GM19395 (cell line): ENCODE measurements around the gene UBQLN4.
A peak's percentile ranks its signal among the peaks of the same experiment; 100 is the strongest.

Experiments used
- ATAC-seq: cut with Tn5 transposase; IDR thresholded peaks from one replicate; pipeline ENCODE4 v1.9.1; 2021; ENCODE audit warnings: mild to moderate bottlenecking, moderate library complexity; ENCODE audit not compliant: unreplicated experiment

Gene UBQLN4

DNA sequence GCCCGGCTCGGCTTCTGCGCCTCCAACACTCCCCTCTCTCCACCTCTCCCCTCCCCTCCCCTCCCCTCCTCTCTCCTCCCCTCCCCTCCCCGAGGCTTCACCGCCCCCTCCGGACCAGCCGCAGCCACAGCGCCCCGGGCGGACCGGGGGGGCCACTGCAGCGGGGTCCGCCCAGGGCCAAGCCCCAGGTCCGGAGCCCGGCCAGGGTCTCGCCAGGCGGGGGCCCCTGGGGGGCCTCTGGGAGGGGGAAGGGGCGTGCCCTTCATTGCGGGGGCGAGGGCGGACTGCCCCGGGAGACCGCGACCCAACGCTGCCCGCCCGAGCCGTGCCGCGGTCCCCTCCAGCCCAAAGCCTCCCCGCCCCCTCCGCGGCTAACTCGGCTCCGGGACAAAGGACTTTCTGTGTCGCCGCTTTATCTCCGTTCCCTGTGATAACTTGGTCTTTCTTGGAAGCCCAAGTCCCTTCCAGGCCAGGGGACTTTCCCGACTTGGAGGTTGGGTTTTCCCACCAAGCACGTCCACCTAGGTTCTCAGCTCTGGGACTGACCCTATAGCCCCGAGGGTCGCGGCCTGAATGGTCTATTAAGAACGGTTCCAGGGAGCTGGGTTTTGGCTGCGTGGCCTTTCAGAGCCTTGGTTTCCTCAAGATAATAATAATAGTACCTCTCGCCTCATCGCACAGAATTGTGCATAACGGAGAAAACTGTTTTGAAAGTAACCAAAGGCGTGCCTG, at the start of gene UBQLN4:
Gene UBQLN4, minus strand, starts transcription at position 31 of the 732 bp plus-strand sequence. CDS start 97 bp downstream, outside the sequence.
- peak; percentile 31 for ATAC-seq

- no peak for ATAC-seq
Measured at GRCh38 chr1:156102633-156103511, 49.3 kb upstream of the UBQLN4 start.

DNA sequence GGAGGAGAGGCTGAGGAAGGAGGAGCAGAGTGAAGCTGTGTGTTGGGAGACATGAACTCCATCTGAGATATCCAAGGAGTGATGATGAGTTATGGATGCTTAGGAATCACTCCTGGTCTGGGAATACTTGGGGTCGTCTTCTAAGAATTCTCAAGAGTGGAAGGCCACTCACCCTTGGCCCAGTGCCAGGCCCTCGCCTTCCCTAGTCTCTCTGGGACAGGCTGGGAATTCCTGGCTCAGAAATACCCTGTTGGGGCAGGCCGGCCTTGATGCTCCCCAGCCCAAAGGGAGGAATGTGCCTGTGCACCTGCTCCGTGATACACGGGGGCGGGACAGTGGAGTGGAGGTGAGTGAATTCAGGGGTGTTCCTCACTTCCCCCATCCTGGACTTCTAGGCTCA, 48.3 kb upstream of the UBQLN4 start:
- ATAC-seq = no peak

- ATAC-seq = no peak
Measured at GRCh38 chr1:156100205-156100995, 46.8 kb upstream of the UBQLN4 start.

DNA sequence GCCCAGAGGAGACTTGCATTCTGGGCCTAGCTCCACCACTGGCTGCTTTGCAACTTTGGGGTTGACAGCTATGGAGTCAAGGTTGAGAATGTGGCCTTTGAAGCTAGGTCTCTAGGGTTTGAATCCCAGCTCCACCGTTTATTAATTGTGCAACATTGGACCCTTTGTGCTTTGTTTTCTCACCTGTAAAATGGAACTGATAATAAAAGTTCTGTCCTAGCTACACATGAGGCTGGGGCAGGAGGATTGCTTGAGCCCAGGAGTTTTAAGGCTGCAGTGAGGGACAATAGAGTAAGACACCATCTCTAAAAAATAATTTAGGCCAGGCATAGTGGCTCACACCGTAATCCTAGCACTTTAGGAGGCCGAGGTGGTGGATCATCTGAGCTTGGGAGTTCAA, 45.7 kb upstream of the UBQLN4 start:
- no peak for ATAC-seq

DNA sequence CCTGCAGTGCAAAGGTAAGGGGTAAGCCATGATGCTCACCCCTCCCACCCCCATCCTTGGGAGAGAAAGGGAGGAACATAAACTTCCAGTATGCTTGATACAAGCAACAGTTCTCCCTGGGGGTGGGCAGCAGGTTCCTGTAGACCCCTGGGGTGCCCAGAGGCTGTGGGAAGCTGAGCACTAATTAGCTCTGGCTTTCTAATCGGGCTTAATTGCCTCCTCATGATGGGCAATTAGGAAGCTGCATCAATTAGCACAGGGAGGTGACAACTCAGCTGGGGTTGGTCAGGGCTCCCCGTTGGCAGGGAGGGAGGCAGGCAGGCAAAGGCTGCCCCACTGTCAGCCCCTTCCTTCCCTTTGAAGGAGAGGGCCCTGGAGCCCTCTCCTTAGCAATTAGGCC, 45.2 kb upstream of the UBQLN4 start:
- ATAC-seq = no peak

DNA sequence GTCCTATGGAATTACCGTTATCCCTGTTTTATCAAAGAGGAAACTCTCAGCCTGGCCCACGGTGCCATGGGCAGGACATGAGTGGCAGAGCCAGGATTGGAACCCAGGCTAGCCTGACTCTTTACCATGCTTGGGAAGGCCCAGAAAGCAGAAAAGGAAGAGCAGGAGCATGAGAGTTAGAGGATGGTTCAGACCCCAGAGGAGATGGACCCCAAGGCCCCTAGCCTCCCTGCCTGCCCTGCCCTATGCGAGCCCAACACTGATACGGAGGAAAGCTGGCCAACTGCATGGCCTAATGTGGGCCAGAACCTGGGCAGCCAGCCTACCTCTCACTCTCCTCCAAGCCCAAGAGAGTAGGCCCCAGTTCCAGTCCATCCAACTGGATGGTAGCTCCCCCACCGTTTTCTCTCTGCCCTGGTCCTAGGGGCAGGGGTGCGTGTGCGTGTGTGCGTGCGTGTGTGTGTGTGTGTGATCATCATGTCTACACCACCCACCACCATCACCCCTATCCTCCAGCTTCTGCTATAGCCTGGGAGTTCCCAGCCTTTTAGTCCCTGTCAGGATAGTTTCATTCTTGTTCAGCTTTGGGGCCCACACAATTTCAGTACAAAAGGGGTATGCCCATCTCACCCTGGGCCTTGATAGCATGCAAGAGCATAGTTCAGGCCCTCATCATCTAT, 44.0 kb upstream of the UBQLN4 start:
- no peak for ATAC-seq

GRCh38 chr1:156096640-156097391, 43.2 kb upstream of the UBQLN4 start:
- peak; percentile 62 for ATAC-seq

GRCh38 chr1:156095906-156096508, 42.4 kb upstream of the UBQLN4 start:
- ATAC-seq = no peak

- no peak for ATAC-seq
Measured at GRCh38 chr1:156091610-156092009, 38.0 kb upstream of the UBQLN4 start.

GRCh38 chr1:156090840-156091188, 37.2 kb upstream of the UBQLN4 start:
- no peak for ATAC-seq

DNA sequence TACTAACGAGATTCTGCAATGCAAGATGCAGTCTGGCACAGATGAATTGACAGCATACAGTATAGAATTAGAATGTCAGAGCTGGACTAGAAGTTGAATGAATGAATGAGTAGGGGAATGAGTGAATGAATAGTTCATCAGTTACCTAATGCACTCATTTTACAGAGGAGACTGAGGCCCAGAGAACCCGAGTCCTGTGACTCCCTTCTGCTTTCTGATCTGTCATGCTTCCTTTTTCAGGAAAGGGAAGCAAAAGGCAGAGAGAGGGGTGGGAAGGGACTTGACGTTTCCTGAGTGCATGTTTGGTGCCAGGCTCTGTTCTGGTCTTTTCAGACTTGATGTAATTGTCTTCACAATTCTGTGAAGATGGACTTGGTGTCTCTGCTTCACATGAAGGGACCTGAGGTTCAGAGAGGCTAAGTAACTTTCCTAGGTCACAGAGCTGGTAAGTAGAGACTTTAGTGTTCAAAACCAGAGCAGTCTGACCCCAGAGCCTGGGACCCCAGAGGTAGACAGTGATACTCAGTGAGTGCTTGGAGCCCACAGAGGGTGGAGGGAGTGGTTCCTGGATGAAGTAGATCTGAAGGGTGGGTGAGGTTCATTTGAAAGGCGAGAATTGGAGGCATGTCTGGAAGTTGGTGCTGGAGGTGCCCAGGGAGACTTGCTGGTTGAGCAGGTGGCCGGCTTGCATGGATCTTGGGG, 36.7 kb upstream of the UBQLN4 start:
- no peak for ATAC-seq

DNA sequence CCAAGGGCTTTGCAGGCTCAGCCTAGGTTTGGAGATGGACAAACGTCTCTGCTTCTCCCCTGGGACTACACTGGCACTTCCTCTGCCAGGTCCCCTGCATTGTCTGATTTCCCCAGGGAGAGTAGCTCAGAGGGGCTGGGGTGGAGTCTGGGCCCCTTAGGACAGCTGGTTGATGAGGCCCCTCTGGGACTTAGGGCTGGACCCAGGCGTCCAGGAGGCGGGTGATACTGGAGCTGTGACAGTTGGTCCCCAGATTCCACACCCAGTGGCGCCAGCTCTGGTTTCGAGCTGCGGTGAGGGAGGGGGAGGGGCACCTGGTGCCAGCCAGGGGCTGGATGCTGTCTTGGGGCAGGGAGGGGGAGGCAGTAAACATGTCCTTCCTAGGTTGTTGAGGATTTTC, 36.1 kb upstream of the UBQLN4 start:
- ATAC-seq = no peak

- ATAC-seq = no peak
Measured at GRCh38 chr1:156086256-156086662, 32.7 kb upstream of the UBQLN4 start.

- ATAC-seq = no peak
Measured at GRCh38 chr1:156083800-156084790, 30.5 kb upstream of the UBQLN4 start.

DNA sequence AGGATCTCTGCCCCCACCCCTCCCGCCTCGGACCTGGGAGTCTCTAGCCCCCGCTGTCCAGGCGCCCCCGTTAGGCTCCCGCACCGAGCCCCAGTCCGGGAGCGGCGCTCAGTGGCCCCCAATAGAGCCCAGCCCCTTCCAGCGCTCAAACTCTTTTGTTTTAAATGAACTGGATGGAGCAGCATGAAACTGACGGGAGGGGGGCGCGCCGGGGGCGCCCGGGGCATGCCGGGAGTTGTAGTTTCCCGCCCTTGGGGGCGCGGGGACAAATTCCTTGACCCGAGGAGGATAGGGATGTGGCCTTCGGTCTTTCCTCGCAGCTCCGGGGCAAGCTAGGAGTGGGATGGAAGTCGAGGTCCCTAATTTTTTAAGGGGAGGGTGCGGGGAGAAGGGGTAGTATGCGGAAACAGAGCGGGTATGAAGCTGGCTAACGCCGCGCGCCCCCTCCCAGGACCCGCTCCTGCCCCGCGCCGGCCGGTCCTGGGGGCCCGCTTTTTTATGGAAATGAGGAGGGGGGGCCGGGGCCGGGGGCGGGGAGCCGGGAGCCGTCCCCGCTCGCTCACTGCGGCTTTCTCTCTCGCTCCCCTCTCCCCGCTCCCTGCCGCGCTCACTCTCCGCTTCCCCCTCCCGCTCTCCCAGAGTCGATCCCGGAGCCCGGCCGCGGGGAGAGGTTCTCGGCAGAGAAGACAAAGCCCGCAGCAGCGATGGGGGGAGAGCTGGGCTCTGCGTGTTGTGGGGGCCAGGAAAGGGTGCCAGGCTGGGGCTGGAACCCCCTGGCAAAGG, 28.9 kb upstream of the UBQLN4 start, which contains the start of gene MEX3A:
Gene MEX3A, minus strand, starts transcription at position 157 of the 783 bp plus-strand sequence. CDS start 467 bp downstream, outside the sequence.
- no peak for ATAC-seq

GRCh38 chr1:156081917-156082308, 28.3 kb upstream of the UBQLN4 start:
- no peak for ATAC-seq
